SK-N-SH treated with all-trans-retinoic acid at 6 μM for 48 hours (cell line): ENCODE results near the gene SYDE2.

Experiments used
- ARNTL ChIP-seq: fragments of 450-650 bp; formaldehyde crosslinking; IDR thresholded peaks from 2 replicates; pipeline ENCODE4 v1.5.0; 2020; ENCODE audit warnings: low read depth, mild to moderate bottlenecking, moderate library complexity, borderline replicate concordance
- BACH2 ChIP-seq: fragments of 250-450 bp; sonication (Bioruptor Pico); IDR thresholded peaks from 2 replicates; pipeline ENCODE4 v1.9.0; 2021; ENCODE audit warnings: mild to moderate bottlenecking, borderline replicate concordance
- CREB5 ChIP-seq: fragments of 250-450 bp; sonication (Bioruptor Pico); IDR thresholded peaks from 2 replicates; pipeline ENCODE4 v1.5.1; 2020; ENCODE audit warnings: low read depth, mild to moderate bottlenecking, moderate library complexity
- CSDC2 ChIP-seq: fragments of 250-450 bp; sonication (Bioruptor Pico); IDR thresholded peaks from 2 replicates; pipeline ENCODE4 v1.5.0; 2020; ENCODE audit warnings: mild to moderate bottlenecking, moderate library complexity
- ESRRG ChIP-seq: fragments of 250-450 bp; sonication (Bioruptor Pico); IDR thresholded peaks from 2 replicates; pipeline ENCODE4 v1.6.1; 2021; ENCODE audit warnings: mild to moderate bottlenecking
- PATZ1 ChIP-seq: fragments of 250-450 bp; sonication (Bioruptor Pico); IDR thresholded peaks from 2 replicates; pipeline ENCODE4 v1.8.0; 2020; ENCODE audit warnings: mild to moderate bottlenecking, moderate library complexity, borderline replicate concordance
- POU6F1 ChIP-seq: fragments of 250-450 bp; sonication (Bioruptor Pico); IDR thresholded peaks from 2 replicates; pipeline ENCODE4 v1.8.0; 2021; ENCODE audit warnings: low read depth, mild to moderate bottlenecking, moderate library complexity, borderline replicate concordance
- PPARA ChIP-seq: fragments of 250-450 bp; sonication (Bioruptor Pico); IDR thresholded peaks from 2 replicates; pipeline ENCODE4 v1.5.0; 2020; ENCODE audit warnings: mild to moderate bottlenecking, borderline replicate concordance
- RARB ChIP-seq: fragments of 250-450 bp; sonication (Bioruptor Pico); IDR thresholded peaks from 2 replicates; pipeline ENCODE4 v1.8.0; 2021; ENCODE audit warnings: mild to moderate bottlenecking, moderate library complexity
- TCF4 ChIP-seq: fragments of 250-450 bp; sonication (Bioruptor Pico); IDR thresholded peaks from 2 replicates; pipeline ENCODE4 v1.8.0; 2021; ENCODE audit warnings: mild to moderate bottlenecking, moderate library complexity, borderline replicate concordance
- TSHZ2 ChIP-seq: fragments of 250-450 bp; sonication (Bioruptor Pico); IDR thresholded peaks from 2 replicates; pipeline ENCODE4 v1.5.0; 2020; ENCODE audit warnings: mild to moderate bottlenecking, moderate library complexity
- ZFP3 ChIP-seq: fragments of 250-450 bp; sonication (Bioruptor Pico); IDR thresholded peaks from 2 replicates; pipeline ENCODE4 v1.5.0; 2020; ENCODE audit warnings: mild to moderate bottlenecking, moderate library complexity
- ZFP30 ChIP-seq: fragments of 450-650 bp; formaldehyde crosslinking; IDR thresholded peaks from 2 replicates; pipeline ENCODE4 v1.5.0; 2022; ENCODE audit warnings: mild to moderate bottlenecking, moderate library complexity
- ZNF70 ChIP-seq: fragments of 450-650 bp; formaldehyde crosslinking; IDR thresholded peaks from 2 replicates; pipeline ENCODE4 v1.5.0; 2020; ENCODE audit warnings: mild to moderate bottlenecking, moderate library complexity

GRCh38 chr1:85157436-85157835, 43.4 kb downstream of the SYDE2 start:
- TF ChIP-seq ZFP3 (no peak), CREB5 (CRISPR knock-in tag) (no peak), ARNTL (CRISPR knock-in tag) (no peak), BACH2 (CRISPR knock-in tag) (no peak), CSDC2 (CRISPR knock-in tag) (no peak), ZNF70 (CRISPR knock-in tag) (no peak), RARB (CRISPR knock-in tag) (no peak), TSHZ2 (CRISPR knock-in tag) (no peak), ZFP30 (CRISPR knock-in tag) (no peak), ESRRG (CRISPR knock-in tag) (no peak), PATZ1 (CRISPR knock-in tag) (no peak), TCF4 (CRISPR knock-in tag) (no peak), POU6F1 (CRISPR knock-in tag) (no peak), PPARA (CRISPR knock-in tag) (no peak)
